NCI-H446 treated with DMSO at 0.1 percent for 48 hours (cell line): ENCODE data around the gene ANKMY1.

ENCODE experiments used
- DNase-seq: peaks from one replicate; lab custom pipeline; 2025; lab: John Stamatoyannopoulos, UW

ANKMY1 gene

GRCh38 chr2:240447934-240448333 is 109.9 kb downstream of the ANKMY1 start:
- no peak for DNase-seq

GRCh38 chr2:240447331-240447730 is 110.5 kb downstream of the ANKMY1 start:
- no peak for DNase-seq

GRCh38 chr2:240446664-240447175 is 111.1 kb downstream of the ANKMY1 start:
- DNase-seq: no peak

DNA sequence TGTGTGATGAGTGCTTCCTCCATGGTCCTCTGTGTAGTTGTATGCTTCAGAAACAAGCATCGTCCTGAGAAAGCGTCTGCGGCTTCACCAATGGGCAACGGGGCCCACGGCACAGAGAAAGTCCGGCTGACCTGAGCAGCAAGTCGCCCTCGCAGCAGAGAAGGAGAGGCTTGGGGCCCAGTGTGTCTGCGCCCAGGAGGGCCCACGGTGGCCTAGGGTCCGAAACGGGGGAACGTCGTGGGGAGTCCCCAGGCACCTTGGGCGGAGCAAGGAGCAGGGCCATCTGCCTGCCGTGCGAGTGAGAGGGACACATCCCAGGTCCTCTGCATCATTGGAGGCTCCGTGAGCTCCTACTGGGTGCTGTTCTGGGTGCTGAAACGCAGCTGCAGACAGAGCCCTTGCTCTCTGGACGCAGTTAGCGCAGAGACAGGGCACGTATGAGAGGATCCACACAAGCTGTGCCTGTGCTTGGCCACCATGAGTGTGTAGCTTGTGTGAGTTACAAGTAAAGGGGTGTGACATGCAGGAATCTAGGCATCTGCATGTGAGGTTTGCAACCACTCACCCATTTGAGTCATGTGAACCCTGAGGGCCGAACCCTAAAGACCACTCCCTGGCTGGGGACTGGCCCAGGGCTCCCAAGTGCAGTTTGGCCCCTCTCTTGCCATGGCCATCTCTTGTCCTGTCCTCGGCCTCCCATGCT is 111.7 kb downstream of the ANKMY1 start:
- no peak for DNase-seq

DNA sequence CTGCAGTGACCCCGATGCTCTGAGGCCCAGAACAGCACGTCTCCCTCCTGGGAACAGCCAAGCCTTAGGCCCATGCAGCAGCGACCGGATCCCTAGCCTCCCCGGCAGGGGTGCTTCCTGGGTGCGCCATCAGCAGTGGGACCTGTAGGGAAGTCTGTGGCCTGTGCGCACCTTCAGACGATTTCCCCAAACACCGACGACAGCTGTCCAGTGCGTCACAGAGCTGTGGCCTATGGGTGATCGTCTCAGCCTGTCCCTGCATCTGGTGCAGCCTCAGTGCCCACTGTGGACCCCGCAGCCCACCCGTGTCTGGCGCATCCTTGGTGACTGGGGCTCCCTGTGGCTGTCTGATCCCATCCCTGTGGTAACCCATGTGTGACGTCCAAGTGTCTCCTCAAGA is 113.3 kb downstream of the ANKMY1 start:
- DNase-seq: no peak

GRCh38 chr2:240443891-240444301 is 113.9 kb downstream of the ANKMY1 start:
- DNase-seq: no peak

GRCh38 chr2:240442891-240443715 is 114.7 kb downstream of the ANKMY1 start:
- no peak for DNase-seq

GRCh38 chr2:240441993-240442411 is 115.8 kb downstream of the ANKMY1 start:
- no peak for DNase-seq

DNA sequence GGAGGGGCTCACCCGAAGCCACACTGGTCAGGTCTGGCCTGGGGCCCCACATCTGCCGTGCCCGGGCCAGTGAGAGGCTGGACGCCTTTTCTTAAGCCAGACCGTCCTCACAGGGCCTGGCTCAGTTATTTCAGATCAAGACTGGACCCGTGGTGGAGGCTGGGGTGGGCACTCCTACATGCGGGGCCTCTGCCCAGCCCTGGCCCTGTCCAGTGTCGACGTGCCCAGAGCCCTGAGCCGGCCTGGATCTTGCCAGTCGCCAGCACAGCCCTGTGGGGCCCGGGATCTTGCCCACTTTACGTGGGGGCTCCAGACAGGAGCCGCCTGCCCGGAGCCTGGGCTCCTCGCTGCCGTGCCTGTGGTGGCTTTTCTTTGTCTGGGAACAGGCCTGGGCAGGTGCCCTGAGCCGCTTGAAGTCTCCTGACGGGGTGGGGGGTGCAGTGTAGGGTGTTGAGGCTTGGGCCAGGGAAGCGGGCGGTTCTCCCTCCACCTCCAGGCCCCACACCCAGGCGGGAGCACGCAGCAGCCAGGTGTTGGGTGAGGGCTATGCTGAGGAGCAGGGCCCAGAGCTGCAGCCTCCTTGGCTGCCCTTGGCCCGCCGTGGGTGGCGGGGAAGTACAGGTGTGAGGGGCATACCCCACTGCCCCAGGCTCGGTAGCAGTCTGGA is 116.3 kb downstream of the ANKMY1 start:
- no peak for DNase-seq

GRCh38 chr2:240440704-240441320 is 117.0 kb downstream of the ANKMY1 start:
- DNase-seq: no peak

DNA sequence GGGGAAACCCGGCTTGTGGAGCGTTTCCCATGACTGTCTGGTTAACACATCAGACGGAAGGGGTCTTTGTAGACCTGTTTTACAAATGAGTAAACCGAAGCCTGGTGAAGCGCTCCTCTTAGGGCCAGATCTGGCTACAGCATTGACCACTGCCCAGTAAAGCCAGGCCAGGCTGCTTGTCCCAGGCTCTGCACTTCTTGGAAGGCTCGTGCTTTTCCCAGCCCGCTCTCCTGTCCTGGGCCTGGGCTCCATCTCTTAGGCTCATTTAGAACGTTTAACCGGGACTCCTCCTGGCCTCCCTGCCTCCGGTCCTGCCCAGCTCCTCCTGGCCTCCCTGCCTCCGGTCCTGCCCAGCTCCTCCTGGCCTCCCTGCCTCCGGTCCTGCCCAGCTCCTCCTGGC is 117.5 kb downstream of the ANKMY1 start:
- DNase-seq: no peak

- DNase-seq: no peak
Observed at GRCh38 chr2:240439698-240440151, 118.1 kb downstream of the ANKMY1 start.

- no peak for DNase-seq
Observed at GRCh38 chr2:240438810-240439697, 118.7 kb downstream of the ANKMY1 start.

DNA sequence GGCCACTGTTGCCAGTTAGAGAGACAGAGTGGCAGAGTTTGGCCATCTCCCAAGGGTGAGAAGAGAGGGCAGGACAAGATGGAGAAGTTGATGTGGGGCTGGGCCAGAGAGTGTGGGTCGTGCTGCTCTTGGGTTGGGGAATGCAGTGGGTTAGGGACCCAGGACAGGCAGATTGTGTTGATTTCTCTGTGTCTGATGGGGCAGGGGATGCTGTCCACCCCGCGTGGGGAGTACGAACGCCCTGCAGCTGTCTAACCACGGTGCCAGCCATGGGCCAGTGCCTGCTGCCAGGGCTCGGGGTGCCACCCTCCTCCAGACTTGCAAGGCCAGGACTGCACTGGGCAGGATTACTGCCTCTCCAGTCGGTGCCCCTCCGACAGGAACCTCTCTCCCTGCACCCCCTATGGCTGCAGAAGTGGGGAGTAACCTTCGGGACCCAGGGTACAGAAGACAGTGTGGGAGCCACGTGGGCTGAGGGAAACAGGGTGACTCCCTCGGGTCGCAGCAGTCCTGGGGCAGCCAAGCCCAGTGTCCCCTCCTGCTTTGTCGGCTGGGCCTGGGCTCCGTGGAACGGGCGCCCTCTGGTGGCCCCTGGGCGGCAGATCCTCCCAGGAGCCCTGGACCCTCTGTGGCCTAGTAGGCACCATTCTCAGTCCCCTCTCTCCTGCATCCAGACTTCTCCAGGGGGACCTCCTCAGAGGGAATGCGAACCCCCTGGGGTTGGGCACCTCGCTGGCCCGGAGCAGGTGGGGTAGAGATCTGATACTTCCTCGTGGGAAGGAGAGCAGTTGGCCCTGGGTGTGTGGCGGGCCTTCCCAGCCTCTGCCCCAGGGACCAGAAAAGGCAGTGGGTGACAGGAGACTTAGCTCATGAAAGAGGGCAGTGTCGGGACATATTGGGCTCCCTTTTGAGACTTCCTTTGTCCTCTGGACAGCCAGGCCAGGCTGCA is 119.7 kb downstream of the ANKMY1 start:
- no peak for DNase-seq

GRCh38 chr2:240437551-240437860 is 120.3 kb downstream of the ANKMY1 start:
- DNase-seq: no peak

GRCh38 chr2:240436683-240437550 is 120.9 kb downstream of the ANKMY1 start:
- DNase-seq: no peak

DNA sequence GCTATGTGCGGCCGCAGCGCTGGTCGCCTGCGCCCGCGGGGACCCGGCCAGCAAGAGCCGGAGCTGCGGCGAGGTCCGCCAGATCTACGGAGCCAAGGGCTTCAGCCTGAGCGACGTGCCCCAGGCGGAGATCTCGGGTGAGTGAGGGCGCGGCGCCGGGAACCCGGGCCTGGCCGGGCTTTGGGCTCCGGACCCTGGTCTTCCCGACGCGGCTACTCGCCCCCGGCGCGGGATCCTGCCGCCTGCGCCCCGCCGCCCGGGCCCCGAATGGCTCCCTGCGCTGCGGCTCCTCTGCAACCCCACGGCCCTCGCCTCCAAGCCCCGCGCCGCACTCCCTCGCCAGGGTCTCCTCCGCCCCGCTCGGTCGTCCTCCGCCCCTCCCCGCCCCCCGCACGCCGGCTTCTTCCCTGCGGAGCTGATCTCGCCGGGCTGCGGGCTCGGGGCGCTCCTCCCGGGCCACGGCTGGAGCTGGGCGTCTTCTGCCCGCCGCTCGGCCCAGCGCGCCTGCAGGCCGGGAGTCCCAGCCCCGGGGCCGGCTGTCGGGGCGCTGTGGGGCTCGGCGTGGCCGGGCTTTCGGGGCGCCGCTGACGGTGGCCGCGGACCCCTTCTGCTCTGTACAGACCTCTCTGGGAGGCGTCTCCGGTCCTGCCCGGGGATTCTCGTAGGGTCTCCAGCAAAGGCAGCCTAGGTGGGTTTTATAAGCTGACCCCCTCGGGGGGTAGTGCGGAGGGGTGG is 121.7 kb downstream of the ANKMY1 start:
- no peak for DNase-seq

GRCh38 chr2:240435457-240435947 is 122.3 kb downstream of the ANKMY1 start, which contains the start of gene GPC1:
Gene GPC1, plus strand, starts transcription at chr2:240435663. Its CDS starts 256 bp downstream, at chr2:240435919.
- peak; percentile 34 for DNase-seq
